PC-9 (cell line): ENCODE results near the gene DMRTB1. TPM values are rescaled to one million over a fixed set of nuclear protein-coding genes. Genes with fewer than 3 reads are reported as not detected.

Experiments used
- BruUV-seq: library from RNA; stranded (reverse); fragments of 400-500 nt; replicated peaks from 2 replicates; lab custom pipeline; 2021; lab: Mats Ljungman, UMichigan
- CTCF ChIA-PET: fragments of 300-600 bp; sonication (Branson Sonifier 250); formaldehyde crosslinking; loops from one replicate; lab custom pipeline; 2022; ENCODE audit warnings: antibody characterized with exemption; lab: Charles Lee
- POLR2A ChIA-PET: fragments of 300-600 bp; sonication (Branson Sonifier 250); formaldehyde crosslinking; loops from one replicate; lab custom pipeline; 2022; ENCODE audit warnings: antibody characterized with exemption; ENCODE audit not compliant: unreplicated experiment; lab: Charles Lee
- DNase-seq, 2 experiments: peaks; one replicate each; pipeline versions ENCODE4 v3.0.0 to v3.0.0-alpha.2; 2015 to 2022; ENCODE audit warnings: mixed read lengths in 1 of 2
- H2AFZ ChIP-seq: fragments of 200-600 bp; sonication (generic); 2 replicates; pipeline ENCODE4 v1.8.1; 2017; ENCODE audit warnings: antibody characterized with exemption
- H3F3A ChIP-seq: fragments of 200-600 bp; sonication (generic); 2 replicates; pipeline ENCODE4 v1.8.1; 2017; ENCODE audit warnings: antibody characterized with exemption, mild to moderate bottlenecking, low read depth; ENCODE audit not compliant: insufficient read depth
- H3K27ac ChIP-seq: fragments of 200-600 bp; sonication (generic); 2 replicates; pipeline ENCODE4 v1.6.1; 2016; ENCODE audit warnings: mixed run types
- H3K27me3 ChIP-seq: fragments of 200-600 bp; sonication (generic); 2 replicates; pipeline ENCODE4 v1.6.1; 2016; ENCODE audit warnings: low read depth, mixed run types; ENCODE audit not compliant: insufficient read depth
- H3K36me3 ChIP-seq: fragments of 200-600 bp; sonication (generic); 2 replicates; pipeline ENCODE4 v1.6.1; 2016; ENCODE audit warnings: low read depth, mixed run types
- H3K4me1 ChIP-seq: fragments of 200-600 bp; sonication (generic); replicated peaks from 2 replicates; pipeline ENCODE4 v1.6.1; 2016; ENCODE audit warnings: mixed run types; ENCODE audit not compliant: insufficient read depth
- H3K4me2 ChIP-seq: fragments of 200-600 bp; sonication (generic); 2 replicates; pipeline ENCODE4 v1.6.1; 2017; ENCODE audit warnings: mixed run types
- H3K4me3 ChIP-seq: fragments of 200-600 bp; sonication (generic); 2 replicates; pipeline ENCODE4 v1.6.1; 2016; ENCODE audit warnings: mixed run types
- H3K79me2 ChIP-seq: fragments of 200-600 bp; sonication (generic); 2 replicates; pipeline ENCODE4 v1.6.1; 2017; ENCODE audit warnings: low read depth, mixed run types
- H3K9me2 ChIP-seq: fragments of 200-600 bp; sonication (generic); 2 replicates; pipeline ENCODE4 v1.8.1; 2017; ENCODE audit warnings: mild to moderate bottlenecking; ENCODE audit not compliant: insufficient read depth
- H3K9me3 ChIP-seq: fragments of 200-600 bp; sonication (generic); 2 replicates; pipeline ENCODE4 v1.8.1; 2016; ENCODE audit warnings: low read depth; ENCODE audit not compliant: insufficient read depth
- H4K20me1 ChIP-seq: fragments of 200-600 bp; sonication (generic); 2 replicates; pipeline ENCODE4 v1.8.1; 2017; ENCODE audit not compliant: insufficient read depth
- EZH2 ChIP-seq: fragments of 200-600 bp; sonication (generic); IDR thresholded peaks from 2 replicates; pipeline ENCODE4 v1.8.0; 2017; ENCODE audit warnings: antibody characterized with exemption, low read depth
- intact Hi-C: fragments of 100-400 bp; cut with micrococcal nuclease; formaldehyde crosslinking; loops from one replicate; pipeline ENCODE4 v1.10.0; 2022; ENCODE audit not compliant: unreplicated experiment
- total RNA-seq: library from RNA; stranded (reverse); gene quantifications from 2 replicates; pipeline ENCODE4 v1.2.3, GENCODE V29; 2021
- TF ChIP-seq, protein P1 (sequence below): fragments of 200-600 bp; sonication (generic); conservative IDR thresholded peaks from 2 replicates; pipeline ENCODE4 v1.6.1; 2017; ENCODE audit warnings: mixed run types, antibody characterized with exemption, mild to moderate bottlenecking, moderate library complexity

Gene DMRTB1
- total RNA-seq, 1 experiment from 2014 or later: not detected

DNA sequence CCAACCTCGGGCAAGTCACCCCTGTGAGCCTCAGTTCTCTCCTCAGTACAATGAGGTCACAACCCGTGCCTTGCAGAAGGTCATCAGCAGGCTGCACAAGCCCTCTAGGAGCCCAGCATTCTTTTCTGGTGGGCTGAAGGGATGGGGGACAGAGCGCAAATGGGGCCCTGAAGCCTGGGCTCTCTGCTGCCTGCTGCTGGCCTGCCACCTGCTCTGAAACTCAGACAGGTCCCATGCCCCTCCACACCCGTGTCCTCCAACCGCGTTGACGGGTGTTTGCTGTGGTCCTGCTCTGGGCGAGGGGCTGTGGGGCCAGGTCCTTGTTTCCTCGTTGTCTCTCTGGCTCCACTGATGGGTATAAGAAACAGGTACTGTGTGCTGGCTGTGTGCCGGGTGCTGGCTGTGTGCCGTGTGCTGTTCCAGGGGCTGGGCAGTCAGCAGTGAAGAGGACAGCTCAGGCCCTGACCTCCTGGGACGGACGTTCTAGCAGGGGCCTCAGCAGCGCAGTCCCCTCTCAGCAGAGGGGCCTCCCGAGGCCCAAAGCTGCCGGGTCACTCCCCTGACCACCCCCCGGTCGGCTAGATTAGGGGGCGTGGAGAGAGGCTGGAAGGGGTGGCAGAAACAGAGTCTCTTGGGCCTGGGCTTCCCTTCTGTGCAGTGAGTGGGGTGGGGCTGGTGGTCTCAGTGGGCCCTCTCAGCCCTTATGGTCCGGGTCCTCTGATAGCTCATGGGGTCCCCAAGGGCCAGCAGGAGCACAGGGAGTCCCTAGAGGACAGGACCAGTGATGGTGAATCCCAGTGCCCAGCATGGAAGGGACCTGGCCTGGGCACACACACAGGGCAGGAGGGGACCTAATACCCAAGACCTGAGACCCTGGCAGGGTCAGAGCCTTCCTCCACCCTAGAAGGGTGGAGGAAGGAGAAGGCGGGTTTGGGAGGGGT lies 42.1 kb downstream of the DMRTB1 start:
- H3K79me2 ChIP-seq: no peaks in the 10 kb centered on the region
- no peak overlapping the region for H3K4me2 ChIP-seq

DNA sequence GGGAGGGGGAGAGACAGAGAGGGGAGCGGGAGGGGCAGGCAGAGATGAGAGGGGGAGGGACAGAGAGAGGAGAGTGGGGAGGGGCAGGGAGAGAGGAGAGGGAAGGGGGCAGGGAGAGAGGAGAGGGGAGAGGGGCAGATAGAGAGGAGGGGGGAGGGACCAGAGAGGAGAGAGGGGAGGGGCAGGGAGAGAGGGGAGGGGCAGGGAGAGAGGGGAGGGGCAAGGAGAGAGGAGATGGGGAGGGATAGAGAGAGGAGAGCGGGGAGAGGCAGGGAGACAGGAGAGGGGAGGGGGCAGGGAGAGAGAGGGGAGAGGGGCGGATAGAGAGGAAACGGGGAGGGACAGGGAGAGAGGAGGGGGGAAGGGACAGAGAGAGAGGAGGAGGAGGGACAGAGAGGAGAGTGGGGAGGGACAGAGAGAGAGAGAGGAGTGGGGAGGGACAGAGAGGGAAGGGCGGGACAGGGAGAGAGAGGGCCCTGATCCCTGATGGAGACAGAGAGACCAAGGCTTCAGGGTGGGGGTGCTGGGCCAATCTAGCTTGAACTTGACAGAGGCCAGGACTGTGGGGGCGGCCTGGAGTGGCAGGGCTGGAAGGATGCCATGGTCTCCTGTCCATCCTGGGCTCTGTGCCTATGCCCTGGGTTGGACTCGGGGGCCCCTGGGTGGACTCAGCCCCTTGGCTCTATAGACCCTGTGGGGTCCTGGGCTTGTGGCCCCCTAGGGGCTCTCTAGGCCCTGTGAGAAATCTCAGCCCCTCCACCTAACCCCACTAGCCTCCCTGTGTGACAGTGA lies 43.6 kb downstream of the DMRTB1 start:
- POLR2A ChIA-PET: no interaction called here
- CTCF ChIA-PET: no interaction called here
- Histone ChIP-seq H3K4me1 (no peaks in the 10 kb centered on the region), H3K9me2 (no peaks in the 10 kb centered on the region), H3K9me3 (no peaks in the 10 kb centered on the region), H3F3A (no peaks in the 10 kb centered on the region), H4K20me1 (no peaks in the 10 kb centered on the region), H3K27ac (no peak overlapping the region), H3K4me2 (no peak overlapping the region), H3K27me3 (peaks cover 17% of the 10 kb centered on the region), H3K36me3 (no peaks in the 10 kb centered on the region), H3K4me3 (no peak overlapping the region), H2AFZ (no peak overlapping the region), H3K79me2 (no peaks in the 10 kb centered on the region)
- TF ChIP-seq, protein P1, sequence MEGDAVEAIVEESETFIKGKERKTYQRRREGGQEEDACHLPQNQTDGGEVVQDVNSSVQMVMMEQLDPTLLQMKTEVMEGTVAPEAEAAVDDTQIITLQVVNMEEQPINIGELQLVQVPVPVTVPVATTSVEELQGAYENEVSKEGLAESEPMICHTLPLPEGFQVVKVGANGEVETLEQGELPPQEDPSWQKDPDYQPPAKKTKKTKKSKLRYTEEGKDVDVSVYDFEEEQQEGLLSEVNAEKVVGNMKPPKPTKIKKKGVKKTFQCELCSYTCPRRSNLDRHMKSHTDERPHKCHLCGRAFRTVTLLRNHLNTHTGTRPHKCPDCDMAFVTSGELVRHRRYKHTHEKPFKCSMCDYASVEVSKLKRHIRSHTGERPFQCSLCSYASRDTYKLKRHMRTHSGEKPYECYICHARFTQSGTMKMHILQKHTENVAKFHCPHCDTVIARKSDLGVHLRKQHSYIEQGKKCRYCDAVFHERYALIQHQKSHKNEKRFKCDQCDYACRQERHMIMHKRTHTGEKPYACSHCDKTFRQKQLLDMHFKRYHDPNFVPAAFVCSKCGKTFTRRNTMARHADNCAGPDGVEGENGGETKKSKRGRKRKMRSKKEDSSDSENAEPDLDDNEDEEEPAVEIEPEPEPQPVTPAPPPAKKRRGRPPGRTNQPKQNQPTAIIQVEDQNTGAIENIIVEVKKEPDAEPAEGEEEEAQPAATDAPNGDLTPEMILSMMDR: no peak
- no peak for TF ChIP-seq EZH2
- DNase-seq: no peak
- intact Hi-C loops: no loop called here
- no TSS peak for BruUV-seq

More for the DNA sequence above, 42.1 kb downstream of the DMRTB1 start:
- Histone ChIP-seq H3K36me3 (no peaks in the 10 kb centered on the region), H3K27me3 (peaks cover 17% of the 10 kb centered on the region), H3K27ac (no peak overlapping the region), H3K9me3 (no peaks in the 10 kb centered on the region), H4K20me1 (no peaks in the 10 kb centered on the region), H3K9me2 (no peaks in the 10 kb centered on the region), H3K4me3 (no peak overlapping the region), H3K4me1 (no peaks in the 10 kb centered on the region), H3F3A (no peaks in the 10 kb centered on the region), H2AFZ (no peak overlapping the region)
- no TSS peak for BruUV-seq
- DNase-seq: no peak
- POLR2A ChIA-PET: no interaction called here
- intact Hi-C loops: no loop called here
- CTCF ChIA-PET: no interaction called here
- TF ChIP-seq, protein P1: no peak

DNA sequence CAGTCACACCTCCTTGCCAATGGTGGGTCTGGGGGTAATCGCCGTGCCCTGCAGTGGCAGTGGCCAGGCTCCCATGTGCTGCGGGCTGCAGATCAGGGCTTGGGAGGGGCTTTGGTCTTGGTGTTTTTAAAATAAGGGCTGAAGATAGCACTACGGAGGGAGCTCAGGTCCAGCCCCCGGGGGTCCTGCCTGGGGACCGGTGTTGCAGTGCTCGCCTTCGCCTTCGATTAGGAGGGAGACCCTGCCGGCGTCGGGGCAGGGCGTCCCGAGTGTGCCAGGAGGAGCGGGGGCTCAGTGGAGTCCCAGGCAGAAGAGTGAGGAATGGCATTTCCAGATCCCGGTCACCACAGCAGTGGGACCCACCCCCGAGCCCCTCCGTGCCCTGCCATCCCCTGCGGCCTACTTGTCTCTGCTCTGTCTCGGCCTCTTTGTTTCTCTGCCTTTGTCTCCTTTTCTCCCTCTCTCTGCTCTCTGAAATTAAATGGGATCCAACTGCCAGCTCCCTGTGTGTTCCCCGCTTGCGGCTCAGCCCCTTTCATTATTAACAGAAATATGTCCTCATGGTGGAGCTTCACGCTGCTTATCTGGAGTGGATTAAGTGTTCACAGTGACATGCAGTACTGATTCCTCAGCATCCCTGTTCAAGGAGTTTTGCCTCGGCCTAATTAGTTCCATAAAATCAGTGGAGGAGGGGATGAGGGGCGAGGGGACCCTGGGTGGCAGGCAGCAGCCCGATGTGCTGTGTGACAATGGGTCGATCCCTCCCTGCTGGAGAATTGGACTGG lies 44.4 kb downstream of the DMRTB1 start:
- BruUV-seq: no TSS peak
- Histone ChIP-seq H3K4me1 (no peaks in the 10 kb centered on the region), H3F3A (no peaks in the 10 kb centered on the region), H3K9me3 (no peaks in the 10 kb centered on the region), H3K27me3 (peaks cover 17% of the 10 kb centered on the region), H4K20me1 (no peaks in the 10 kb centered on the region), H2AFZ (no peak overlapping the region), H3K9me2 (no peaks in the 10 kb centered on the region), H3K4me2 (no peak overlapping the region), H3K79me2 (no peaks in the 10 kb centered on the region), H3K4me3 (no peak overlapping the region), H3K27ac (no peak overlapping the region), H3K36me3 (no peaks in the 10 kb centered on the region)
- ChIA-PET POLR2A (no interaction called here), CTCF (interaction anchor here (0.7 kb wide), 1 partner anchor 52 kb away, joined by 7 read pairs; no protein-coding TSS in a partner anchor)
- intact Hi-C loops: no loop called here
- TF ChIP-seq EZH2: no peak
- TF ChIP-seq, protein P1: no peak
- no peak for DNase-seq
